ENCODE measurements around the gene SLC8A3.

Gene SLC8A3

DNA sequence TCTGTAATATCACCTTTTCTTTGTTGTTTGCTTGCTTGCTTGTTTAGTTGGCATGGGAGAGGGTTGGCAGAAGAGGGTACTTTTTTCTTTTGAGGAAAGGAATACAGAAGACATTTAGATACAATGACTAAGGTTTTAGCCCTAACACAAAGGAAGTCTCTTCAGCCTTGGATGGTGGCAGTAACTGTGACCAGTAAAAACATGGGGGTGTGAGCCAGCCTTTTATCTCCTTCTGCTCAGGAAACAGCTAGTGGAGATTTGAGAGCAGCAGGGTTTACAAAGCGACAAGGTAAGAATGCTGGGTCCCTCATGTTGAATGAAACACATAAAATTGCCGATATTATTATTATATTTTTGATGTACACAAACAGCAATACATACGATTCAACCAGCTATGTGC lies 40.4 kb downstream of the SLC8A3 start:
- H3K79me1 ChIP-seq (ENCODE audit: low read length), result no peaks in the 10 kb centered on the region
- peaks cover 2% of the 10 kb centered on the region for H3K9me3 ChIP-seq (ENCODE audit: insufficient read depth, low read depth, low read length)
- H3K79me2 ChIP-seq (ENCODE audit: control insufficient read depth, insufficient read depth, low read length, poor library complexity), result no peaks in the 10 kb centered on the region
- DNase-seq, result no peak
- H4K12ac ChIP-seq (ENCODE audit: low read depth, low read length), result no peak overlapping the region
- no peaks in the 10 kb centered on the region for H3K36me3 ChIP-seq (ENCODE audit: control insufficient read depth in 1 of 2, insufficient read depth in 2 of 2, low read length in 2 of 2)
- no peak overlapping the region for H3K14ac ChIP-seq (ENCODE audit: low read length)
- no peak overlapping the region for H2BK5ac ChIP-seq (ENCODE audit: low read depth, low read length, poor library complexity)
- no peak overlapping the region for H3K18ac ChIP-seq (ENCODE audit: low read length)
- H3K9ac ChIP-seq (ENCODE audit: low read length), result no peak overlapping the region
- H3K4ac ChIP-seq (ENCODE audit: low read depth, low read length), result no peak overlapping the region
- no peaks in the 10 kb centered on the region for H3K4me1 ChIP-seq (ENCODE audit: control insufficient read depth in 1 of 2, insufficient read depth in 2 of 2, low read length in 2 of 2)
- no peak overlapping the region for H3K27ac ChIP-seq (ENCODE audit: low read depth, low read length)
- H3K4me3 ChIP-seq (ENCODE audit: low read depth, low read length), result no peak overlapping the region
- no peak overlapping the region for H4K8ac ChIP-seq (ENCODE audit: low read depth, low read length)
- no peak overlapping the region for H3K23ac ChIP-seq (ENCODE audit: low read length)
- no peaks in the 10 kb centered on the region for H3K27me3 ChIP-seq (ENCODE audit: insufficient read depth, low read length)
- H2BK12ac ChIP-seq (ENCODE audit: low read length), result no peak overlapping the region
- H4K91ac ChIP-seq (ENCODE audit: low read depth, low read length), result no peak overlapping the region
- no CpG with 5 or more reads among the region's 3 CpGs for WGBS (ENCODE audit: extremely low coverage, insufficient coverage, insufficient read length)
- H2AFZ ChIP-seq (ENCODE audit: insufficient read depth, low read length, poor library complexity), result no peak overlapping the region
- H2BK120ac ChIP-seq (ENCODE audit: insufficient read depth, low read length, poor library complexity), result no peak overlapping the region
- no peak overlapping the region for H2AK5ac ChIP-seq (ENCODE audit: low read length)
- H3K4me2 ChIP-seq (ENCODE audit: low read length), result no peak overlapping the region

DNA sequence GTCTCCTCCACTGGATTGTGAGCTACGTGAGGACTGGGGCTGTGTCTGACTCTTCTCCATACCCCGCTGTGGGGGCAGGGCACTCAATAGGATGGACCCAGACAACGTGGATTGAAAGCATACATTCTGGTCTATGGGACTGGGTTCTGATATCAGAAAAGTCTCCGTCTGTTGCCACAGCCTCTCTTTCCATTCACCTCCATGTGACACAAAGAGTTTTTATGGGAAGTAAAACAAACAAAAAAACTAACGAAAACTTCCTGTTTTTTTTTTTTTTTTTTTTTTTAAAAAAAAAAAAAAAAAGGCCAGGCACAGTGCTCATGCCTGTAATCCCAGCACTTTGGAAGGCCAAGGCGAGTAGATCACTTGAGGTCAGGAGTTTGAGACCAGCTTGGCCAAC lies 44.7 kb downstream of the SLC8A3 start:
- H3K4me3 ChIP-seq (ENCODE audit: low read depth, low read length), result no peak overlapping the region
- no peaks in the 10 kb centered on the region for H3K79me2 ChIP-seq (ENCODE audit: control insufficient read depth, insufficient read depth, low read length, poor library complexity)
- H3K79me1 ChIP-seq (ENCODE audit: low read length), result no peaks in the 10 kb centered on the region
- no peak overlapping the region for H3K14ac ChIP-seq (ENCODE audit: low read length)
- no peak overlapping the region for H4K12ac ChIP-seq (ENCODE audit: low read depth, low read length)
- H2BK12ac ChIP-seq (ENCODE audit: low read length), result no peak overlapping the region
- no CpG with 5 or more reads among the region's 6 CpGs for WGBS (ENCODE audit: extremely low coverage, insufficient coverage, insufficient read length)
- H4K8ac ChIP-seq (ENCODE audit: low read depth, low read length), result no peak overlapping the region
- H3K23ac ChIP-seq (ENCODE audit: low read length), result no peak overlapping the region
- no peak for DNase-seq
- no peak overlapping the region for H3K4ac ChIP-seq (ENCODE audit: low read depth, low read length)
- H3K9ac ChIP-seq (ENCODE audit: low read length), result no peak overlapping the region
- H3K9me3 ChIP-seq (ENCODE audit: insufficient read depth, low read depth, low read length), result no peaks in the 10 kb centered on the region
- no peak overlapping the region for H2BK120ac ChIP-seq (ENCODE audit: insufficient read depth, low read length, poor library complexity)
- no peaks in the 10 kb centered on the region for H3K4me1 ChIP-seq (ENCODE audit: control insufficient read depth in 1 of 2, insufficient read depth in 2 of 2, low read length in 2 of 2)
- no peak overlapping the region for H2AFZ ChIP-seq (ENCODE audit: insufficient read depth, low read length, poor library complexity)
- H3K27me3 ChIP-seq (ENCODE audit: insufficient read depth, low read length), result no peaks in the 10 kb centered on the region
- no peak overlapping the region for H3K27ac ChIP-seq (ENCODE audit: low read depth, low read length)
- no peak overlapping the region for H3K18ac ChIP-seq (ENCODE audit: low read length)
- H4K91ac ChIP-seq (ENCODE audit: low read depth, low read length), result no peak overlapping the region
- no peak overlapping the region for H2AK5ac ChIP-seq (ENCODE audit: low read length)
- H3K36me3 ChIP-seq (ENCODE audit: control insufficient read depth in 1 of 2, insufficient read depth in 2 of 2, low read length in 2 of 2), result no peaks in the 10 kb centered on the region
- H3K4me2 ChIP-seq (ENCODE audit: low read length), result no peak overlapping the region
- H2BK5ac ChIP-seq (ENCODE audit: low read depth, low read length, poor library complexity), result no peak overlapping the region

- Histone ChIP-seq H4K12ac (ENCODE audit: low read depth, low read length) (no peak overlapping the region), H3K4ac (ENCODE audit: low read depth, low read length) (no peak overlapping the region), H3K36me3 (ENCODE audit: control insufficient read depth in 1 of 2, insufficient read depth in 2 of 2, low read length in 2 of 2) (no peaks in the 10 kb centered on the region), H3K79me1 (ENCODE audit: low read length) (no peaks in the 10 kb centered on the region), H4K91ac (ENCODE audit: low read depth, low read length) (no peak overlapping the region), H2BK12ac (ENCODE audit: low read length) (no peak overlapping the region), H3K27ac (ENCODE audit: low read depth, low read length) (no peak overlapping the region), H3K14ac (ENCODE audit: low read length) (no peak overlapping the region), H3K4me1 (ENCODE audit: control insufficient read depth in 1 of 2, insufficient read depth in 2 of 2, low read length in 2 of 2) (no peaks in the 10 kb centered on the region), H3K9ac (ENCODE audit: low read length) (no peak overlapping the region), H2BK5ac (ENCODE audit: low read depth, low read length, poor library complexity) (no peak overlapping the region), H2AK5ac (ENCODE audit: low read length) (no peak overlapping the region), H3K4me2 (ENCODE audit: low read length) (no peak overlapping the region), H4K8ac (ENCODE audit: low read depth, low read length) (no peak overlapping the region), H2BK120ac (ENCODE audit: insufficient read depth, low read length, poor library complexity) (no peak overlapping the region), H3K4me3 (ENCODE audit: low read depth, low read length) (no peak overlapping the region), H3K27me3 (ENCODE audit: insufficient read depth, low read length) (no peaks in the 10 kb centered on the region), H2AFZ (ENCODE audit: insufficient read depth, low read length, poor library complexity) (no peak overlapping the region), H3K23ac (ENCODE audit: low read length) (no peak overlapping the region), H3K18ac (ENCODE audit: low read length) (no peak overlapping the region), H3K79me2 (ENCODE audit: control insufficient read depth, insufficient read depth, low read length, poor library complexity) (no peaks in the 10 kb centered on the region), H3K9me3 (ENCODE audit: insufficient read depth, low read depth, low read length) (no peaks in the 10 kb centered on the region)
- no peak for DNase-seq
- no CpG with 5 or more reads among the region's 5 CpGs for WGBS (ENCODE audit: extremely low coverage, insufficient coverage, insufficient read length)
Measured at GRCh38 chr14:70143306-70143705, 45.4 kb downstream of the SLC8A3 start.

DNA sequence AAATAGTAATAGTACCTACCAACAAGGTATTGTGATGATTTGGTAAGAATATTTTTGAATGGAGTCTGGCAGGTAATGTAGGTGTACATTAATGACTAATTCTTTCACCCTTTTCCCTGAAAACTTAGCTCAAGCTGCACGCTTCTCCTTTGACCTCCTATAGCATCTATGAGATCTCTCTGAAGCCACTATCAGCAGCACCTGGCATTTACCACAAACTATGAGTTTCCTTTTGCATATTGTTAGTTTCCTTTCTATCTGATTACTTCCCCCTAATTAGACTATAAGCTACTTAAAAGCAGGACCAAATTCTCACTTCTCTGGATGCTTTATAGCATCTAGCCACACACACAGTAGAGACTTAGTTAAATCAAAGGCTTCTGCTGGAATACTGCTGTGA lies 48.1 kb downstream of the SLC8A3 start:
- Histone ChIP-seq H3K9ac (ENCODE audit: low read length) (no peak overlapping the region), H3K79me1 (ENCODE audit: low read length) (no peaks in the 10 kb centered on the region), H4K12ac (ENCODE audit: low read depth, low read length) (no peak overlapping the region), H3K9me3 (ENCODE audit: insufficient read depth, low read depth, low read length) (no peaks in the 10 kb centered on the region), H3K4me3 (ENCODE audit: low read depth, low read length) (no peak overlapping the region), H3K23ac (ENCODE audit: low read length) (no peak overlapping the region), H2AK5ac (ENCODE audit: low read length) (no peak overlapping the region), H3K18ac (ENCODE audit: low read length) (no peak overlapping the region), H2BK5ac (ENCODE audit: low read depth, low read length, poor library complexity) (no peak overlapping the region), H3K14ac (ENCODE audit: low read length) (no peak overlapping the region), H3K27me3 (ENCODE audit: insufficient read depth, low read length) (no peaks in the 10 kb centered on the region), H2BK120ac (ENCODE audit: insufficient read depth, low read length, poor library complexity) (no peak overlapping the region), H3K36me3 (ENCODE audit: control insufficient read depth in 1 of 2, insufficient read depth in 2 of 2, low read length in 2 of 2) (no peaks in the 10 kb centered on the region), H3K4ac (ENCODE audit: low read depth, low read length) (no peak overlapping the region), H4K8ac (ENCODE audit: low read depth, low read length) (no peak overlapping the region), H4K91ac (ENCODE audit: low read depth, low read length) (no peak overlapping the region), H2BK12ac (ENCODE audit: low read length) (no peak overlapping the region), H3K4me1 (ENCODE audit: control insufficient read depth in 1 of 2, insufficient read depth in 2 of 2, low read length in 2 of 2) (no peaks in the 10 kb centered on the region), H2AFZ (ENCODE audit: insufficient read depth, low read length, poor library complexity) (no peak overlapping the region), H3K79me2 (ENCODE audit: control insufficient read depth, insufficient read depth, low read length, poor library complexity) (no peaks in the 10 kb centered on the region), H3K27ac (ENCODE audit: low read depth, low read length) (no peak overlapping the region), H3K4me2 (ENCODE audit: low read length) (no peak overlapping the region)
- no peak for DNase-seq
- no CpG with 5 or more reads among the region's 1 CpG for WGBS (ENCODE audit: extremely low coverage, insufficient coverage, insufficient read length)
